Spleen (tissue), 13 donors: ENCODE data around the gene P2RY14. TPM values are rescaled to one million over a fixed set of nuclear protein-coding genes. Genes with fewer than 3 reads are reported as not detected.

Experiments used
- DNase-seq: peaks from one replicate; pipeline ENCODE4 v3.0.0-alpha.2; 2020
- H3K27ac ChIP-seq, 8 donors: fragments of 200-600 bp; sonication (generic) in 7 of 8; 1 replicate in 4 of 8; 2 replicates in 4 of 8; pipeline versions ENCODE4 v1.5.0 to v1.8.0; 2016 to 2021; ENCODE audit warnings: inconsistent platforms in 4 of 8, mild to moderate bottlenecking in 4 of 8, moderate library complexity in 1 of 8
- H3K27me3 ChIP-seq, 7 donors: fragments of 200-600 bp; sonication (generic) in 6 of 7; replicated peaks in 1 of 7; 1 replicate in 4 of 7; 2 replicates in 3 of 7; pipeline versions ENCODE4 v1.5.0 to v1.8.0; 2016 to 2021; ENCODE audit warnings: inconsistent platforms in 3 of 7, mild to moderate bottlenecking in 1 of 7
- H3K36me3 ChIP-seq, 6 donors: fragments of 200-600 bp; sonication (generic) in 5 of 6; 1 replicate in 4 of 6; 2 replicates in 2 of 6; pipeline versions ENCODE4 v1.5.0 to v1.8.0; 2016 to 2021; ENCODE audit warnings: inconsistent platforms in 2 of 6
- H3K4me1 ChIP-seq, 6 donors: fragments of 200-600 bp; sonication (generic) in 5 of 6; 1 replicate in 3 of 6; 2 replicates in 3 of 6; pipeline versions ENCODE4 v1.5.0 to v1.8.0; 2016 to 2021; ENCODE audit warnings: inconsistent platforms in 3 of 6
- H3K4me3 ChIP-seq, 8 donors: fragments of 200-600 bp; sonication (generic) in 7 of 8; 1 replicate in 4 of 8; 2 replicates in 4 of 8; pipeline versions ENCODE4 v1.5.0 to v1.8.0; 2016 to 2021; ENCODE audit warnings: inconsistent platforms in 4 of 8, mild to moderate bottlenecking in 4 of 8, moderate library complexity in 2 of 8
- H3K9me3 ChIP-seq, 8 donors: fragments of 200-600 bp; sonication (generic) in 7 of 8; 1 replicate in 4 of 8; 2 replicates in 4 of 8; pipeline versions ENCODE4 v1.5.0 to v1.8.0; 2016 to 2021; ENCODE audit warnings: inconsistent platforms in 4 of 8
- POLR2A ChIP-seq, 3 donors: fragments of 450-650 bp; IDR thresholded peaks; one replicate each; pipeline ENCODE4 v1.5.1; 2017; ENCODE audit warnings: antibody characterized with exemption in 3 of 3, mild to moderate bottlenecking in 1 of 3
- POLR2AphosphoS5 ChIP-seq, 3 donors: sonication (generic); formaldehyde crosslinking; IDR thresholded peaks; one replicate each; pipeline ENCODE4 v1.5.1; 2017; ENCODE audit warnings: antibody characterized with exemption in 3 of 3
- WGBS, 5 donors: extraction: QIAGEN DNeasy Blood & Tissue Kit in 3 of 5; methylation state at CpG; one replicate each; pipeline versions ENCODE4 v1.1.5 to v1.1.7; 2013 to 2018; 5-methylcytosine and 5-hydroxymethylcytosine counted together
- intact Hi-C: fragments of 100-400 bp; cut with DNase I; formaldehyde crosslinking; loops from one replicate; pipeline ENCODE4 v1.15.0; 2023; ENCODE audit warnings: low total_unique reads
- long read RNA-seq, 2 donors: transcript quantifications; one replicate each; lab custom pipeline, GENCODE V29; 2026
- polyA plus RNA-seq, 3 donors: library from polyadenylated mRNA; stranded (reverse); fragments of 200-250 nt; gene quantifications; one replicate each; pipeline ENCODE4 v1.2.1, GENCODE V29; 2013
- total RNA-seq, 7 donors: library from RNA; depleted of rRNA in 3 of 7; stranded (reverse); fragments of >200 nt in 3 of 7; fragmentation: NEBNext Ultra II Directional in 4 of 7; extraction: Animal tissue kit (Norgen Biotek cat#: 25700) in 4 of 7; gene quantifications; one replicate each; pipeline versions ENCODE4 v1.1.0 to v1.2.1, GENCODE V29; 2016 to 2021
- TF ChIP-seq, protein P1 (sequence below), 11 experiments: fragments of 200-600 bp in 7 of 11; fragments of 450-650 bp in 4 of 11; sonication (generic) in 4 of 11; IDR thresholded peaks in 8 of 11; conservative IDR thresholded peaks in 3 of 11; 1 replicate in 7 of 11; 2 replicates in 4 of 11; pipeline versions ENCODE4 v1.4.0 to v1.8.0; 2016 to 2021; ENCODE audit warnings: antibody characterized with exemption in 11 of 11, inconsistent platforms in 4 of 11, mild to moderate bottlenecking in 1 of 11
- donor health status: healthy with polysubstance abuse.
- donor health status: DM: no; HTN: no; CAD: no; lungs with moderate emphysema.
- donor health status: DM: no; HTN: no; CAD: no.
- donor health status: Bipolar disorder and iron deficiency.
- donor health status: healthy.
- donor health status: DM: no; HTN: no; CAD: no.
- donor health status: DM: yes; HTN: yes; CAD: no.

Gene P2RY14
- total RNA-seq (1 to 10 TPM; 1.4 to 5.2 (median 3.1) TPM), polyA plus RNA-seq (1 to 10 TPM in 1 of 3 donors, under 1 TPM in 2; 0.32 to 1.8 (median 0.85) TPM)
- long read RNA-seq, donor 1, result 0 reads
- long read RNA-seq, donor 2, partial matches to known transcripts, result 0 of 1 reads
- long read RNA-seq, donor 2, other reads (novel, unspliced or antisense), result 0 of 1 reads

DNA sequence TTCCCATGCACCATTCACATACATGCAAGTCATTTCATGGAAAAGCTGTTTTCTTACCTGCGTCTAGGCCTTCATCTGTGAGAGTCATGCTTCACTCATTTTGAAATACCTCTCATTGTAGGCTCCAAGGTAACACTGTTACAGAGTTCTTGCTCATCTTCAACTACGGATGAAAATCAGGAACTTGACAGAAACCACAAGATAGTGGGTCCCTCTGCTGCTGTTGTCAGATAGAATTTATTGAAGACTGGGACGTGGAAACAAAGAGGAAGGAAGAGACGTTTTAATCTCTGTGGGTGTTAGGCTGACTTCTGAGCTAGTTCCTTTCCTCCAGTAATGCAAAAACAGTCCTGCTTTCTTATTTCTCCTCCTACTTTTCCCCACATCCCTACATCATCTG lies at the start of gene P2RY14:
Gene P2RY14, minus strand, starts transcription at position 313 of the 400 bp plus-strand sequence. CDS start 64,226 bp downstream, outside the sequence.
- H3K4me3 ChIP-seq, result peak within 1 kb of the TSS in 5 of 8 donors; percentile 2 to 55 (median 15)
- H3K4me1 ChIP-seq, result peaks cover 9 to 78% (median 33%) of the 10 kb centered on the region in 6 donors
- H3K36me3 ChIP-seq, result no peaks in the 10 kb centered on the region
- no peaks in the 10 kb centered on the region for H3K9me3 ChIP-seq
- no peak for DNase-seq
- intact Hi-C loops, result no loop called here
- WGBS, 5 donors, result 13 to 28% (median 22%) methylated on average over 4 of the region's 4 CpGs
- H3K27ac ChIP-seq, result peak within 1 kb of the TSS; percentile 27 to 78 (median 58)
- TF ChIP-seq POLR2A (IDR thresholded peaks at IDR 0.05), result no peak
- TF ChIP-seq, protein P1, sequence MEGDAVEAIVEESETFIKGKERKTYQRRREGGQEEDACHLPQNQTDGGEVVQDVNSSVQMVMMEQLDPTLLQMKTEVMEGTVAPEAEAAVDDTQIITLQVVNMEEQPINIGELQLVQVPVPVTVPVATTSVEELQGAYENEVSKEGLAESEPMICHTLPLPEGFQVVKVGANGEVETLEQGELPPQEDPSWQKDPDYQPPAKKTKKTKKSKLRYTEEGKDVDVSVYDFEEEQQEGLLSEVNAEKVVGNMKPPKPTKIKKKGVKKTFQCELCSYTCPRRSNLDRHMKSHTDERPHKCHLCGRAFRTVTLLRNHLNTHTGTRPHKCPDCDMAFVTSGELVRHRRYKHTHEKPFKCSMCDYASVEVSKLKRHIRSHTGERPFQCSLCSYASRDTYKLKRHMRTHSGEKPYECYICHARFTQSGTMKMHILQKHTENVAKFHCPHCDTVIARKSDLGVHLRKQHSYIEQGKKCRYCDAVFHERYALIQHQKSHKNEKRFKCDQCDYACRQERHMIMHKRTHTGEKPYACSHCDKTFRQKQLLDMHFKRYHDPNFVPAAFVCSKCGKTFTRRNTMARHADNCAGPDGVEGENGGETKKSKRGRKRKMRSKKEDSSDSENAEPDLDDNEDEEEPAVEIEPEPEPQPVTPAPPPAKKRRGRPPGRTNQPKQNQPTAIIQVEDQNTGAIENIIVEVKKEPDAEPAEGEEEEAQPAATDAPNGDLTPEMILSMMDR (IDR thresholded peaks at IDR 0.05 in 8 of 11, conservative IDR thresholded peaks at IDR 0.05 in 3 of 11), result peak in 2 of 11 experiments; percentile 4 to 8
- no peak for TF ChIP-seq POLR2AphosphoS5 (IDR thresholded peaks at IDR 0.05)
- no peaks in the 10 kb centered on the region for H3K27me3 ChIP-seq

DNA sequence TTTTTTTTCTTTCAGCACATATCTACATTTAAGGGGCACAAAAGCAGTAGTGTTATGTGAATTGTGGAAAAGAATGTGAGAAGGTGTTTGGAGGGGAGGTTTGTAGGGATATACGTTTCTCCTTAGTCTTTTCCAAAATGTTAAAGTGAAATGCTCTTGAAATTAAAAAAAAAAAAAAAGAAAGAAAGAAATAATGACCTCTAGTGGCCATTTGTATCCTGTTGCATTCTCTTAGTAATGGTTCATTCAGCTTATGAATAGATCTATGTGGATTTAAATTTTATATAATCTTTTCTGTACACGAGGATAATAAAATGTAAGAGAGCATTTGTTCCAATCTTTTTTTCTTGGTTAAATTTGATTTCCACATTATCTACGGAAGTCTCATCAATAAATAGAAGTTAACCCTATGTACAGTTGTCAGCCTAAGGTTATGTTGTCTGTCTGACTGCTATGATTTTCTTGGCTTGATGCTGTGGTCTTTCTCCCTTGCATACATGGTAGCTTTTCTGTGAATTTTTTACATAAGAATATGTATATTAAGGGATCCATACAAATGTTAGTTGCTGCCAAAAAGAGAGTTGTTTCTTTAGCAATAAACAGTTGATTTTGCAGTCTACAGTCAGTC lies 49.3 kb upstream of the P2RY14 start:
- Histone ChIP-seq H3K4me3 (peak overlapping the region in 7 of 8 donors; percentile 22 to 59 (median 35)), H3K9me3 (no peaks in the 10 kb centered on the region), H3K36me3 (no peaks in the 10 kb centered on the region), H3K27ac (peak overlapping the region in 7 of 8 donors; percentile 67 to 90 (median 82)), H3K4me1 (peaks cover 0 to 62% (median 0%) of the 10 kb centered on the region in 6 donors), H3K27me3 (no peaks in the 10 kb centered on the region)
- no peak for DNase-seq
- 14 to 25% (median 18%) methylated on average over 3 of the region's 3 CpGs for WGBS, 5 donors
- intact Hi-C loops, result no loop called here
- TF ChIP-seq POLR2A (IDR thresholded peaks at IDR 0.05), result no peak
- TF ChIP-seq, protein P1 (IDR thresholded peaks at IDR 0.05 in 8 of 11, conservative IDR thresholded peaks at IDR 0.05 in 3 of 11), result peak; percentile 14 to 74 (median 49)

DNA sequence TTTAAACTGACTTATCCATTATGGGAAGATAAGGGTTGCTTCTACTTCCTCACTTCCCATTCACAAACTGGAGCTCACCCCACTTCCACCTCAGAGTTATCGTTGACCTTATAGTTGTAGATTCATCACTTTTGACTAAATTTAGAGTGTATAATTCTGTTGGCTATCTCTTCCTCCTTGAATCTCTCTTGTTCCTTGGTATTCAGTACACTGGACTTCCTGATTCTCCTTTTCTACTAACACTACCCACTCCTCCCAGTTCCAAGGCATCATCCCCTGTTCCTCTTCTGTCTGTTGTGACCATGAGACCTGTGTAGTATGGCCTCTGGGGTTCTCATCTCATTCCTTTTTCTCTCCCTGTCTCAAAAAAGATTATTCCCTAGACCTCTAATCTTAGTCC lies 44.2 kb upstream of the P2RY14 start:
- intact Hi-C loops, result no loop called here
- no peak for DNase-seq
- H3K27me3 ChIP-seq, result no peaks in the 10 kb centered on the region
- H3K36me3 ChIP-seq, result no peaks in the 10 kb centered on the region
- peaks cover 0 to 46% (median 0%) of the 10 kb centered on the region in 6 donors for H3K4me1 ChIP-seq
- no peaks in the 10 kb centered on the region for H3K9me3 ChIP-seq
- peak overlapping the region in 1 of 8 donors; percentile 85 for H3K27ac ChIP-seq
- no peak overlapping the region for H3K4me3 ChIP-seq
- 60 to 86% (median 71%) methylated on average over 1 of the region's 1 CpG for WGBS, 5 donors
- no peak for TF ChIP-seq POLR2A (IDR thresholded peaks at IDR 0.05)
- TF ChIP-seq, protein P1 (IDR thresholded peaks at IDR 0.05 in 8 of 11, conservative IDR thresholded peaks at IDR 0.05 in 3 of 11), result no peak
- no peak for TF ChIP-seq POLR2AphosphoS5 (IDR thresholded peaks at IDR 0.05)

DNA sequence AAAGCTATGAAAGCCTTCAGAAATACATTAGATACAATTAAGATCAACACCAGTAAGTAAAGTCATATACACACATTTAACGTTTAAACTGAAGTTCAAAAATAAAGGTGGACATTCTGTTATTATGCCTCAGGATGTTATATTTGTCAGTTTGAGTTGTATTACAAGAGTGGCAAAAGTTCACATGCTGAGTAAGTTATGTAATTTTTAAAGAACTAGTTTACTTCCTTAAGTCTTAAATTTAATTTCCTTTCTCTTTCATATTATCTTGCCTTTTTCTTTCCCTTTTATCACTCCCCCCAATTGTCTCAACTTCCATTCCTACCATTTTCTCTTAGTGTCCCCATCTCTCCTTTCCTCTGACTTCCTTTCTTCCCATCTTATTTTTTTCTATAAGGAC lies 43.2 kb upstream of the P2RY14 start:
- Histone ChIP-seq H3K9me3 (no peaks in the 10 kb centered on the region), H3K4me3 (no peak overlapping the region), H3K27me3 (no peaks in the 10 kb centered on the region), H3K27ac (peak overlapping the region in 3 of 8 donors; percentile 8 to 85 (median 24)), H3K4me1 (peaks cover 0 to 38% (median 0%) of the 10 kb centered on the region in 6 donors), H3K36me3 (no peaks in the 10 kb centered on the region)
- WGBS, 5 donors, result 12 to 43% (median 19%) methylated on average over 1 of the region's 1 CpG
- intact Hi-C loops, result no loop called here
- no peak for DNase-seq
- TF ChIP-seq, protein P1 (IDR thresholded peaks at IDR 0.05 in 8 of 11, conservative IDR thresholded peaks at IDR 0.05 in 3 of 11), result no peak
- no peak for TF ChIP-seq POLR2A (IDR thresholded peaks at IDR 0.05)
- TF ChIP-seq POLR2AphosphoS5 (IDR thresholded peaks at IDR 0.05), result no peak
